GM23338 (cell line): ENCODE measurements around the gene NUDT4. TPM values are rescaled to one million over a fixed set of nuclear protein-coding genes. Genes with fewer than 3 reads are reported as not detected.
"Not testable (repeated sequence)": the region's sequence is repeated elsewhere in the genome, so short reads cannot be mapped to it uniquely, and the experiment has no call there.

Experiments used
- ATAC-seq: fragments of 200-7000 bp; cut with Tn5 transposase; 3 replicates; pipeline ENCODE4 v1.9.1; 2020
- DNase-seq: peaks from one replicate; pipeline ENCODE4 v3.0.0-alpha.2; 2015; ENCODE audit warnings: low spot score
- H2AFZ ChIP-seq: fragments of 200-600 bp; sonication (generic); 2 replicates; pipeline ENCODE4 v1.8.0; 2016; ENCODE audit warnings: antibody characterized with exemption, mild to moderate bottlenecking, moderate library complexity
- H3F3A ChIP-seq: fragments of 200-600 bp; sonication (generic); replicated peaks from 2 replicates; pipeline ENCODE4 v1.8.0; 2017; ENCODE audit warnings: antibody characterized with exemption, mixed run types, low read depth
- H3K27ac ChIP-seq: fragments of 200-600 bp; sonication (generic); 2 replicates; pipeline ENCODE4 v1.6.1; 2016; ENCODE audit warnings: low read depth
- H3K27me3 ChIP-seq: fragments of 200-600 bp; sonication (generic); 2 replicates; pipeline ENCODE4 v1.8.0; 2016; ENCODE audit warnings: mild to moderate bottlenecking, mixed run types, moderate library complexity; ENCODE audit not compliant: insufficient read depth
- H3K36me3 ChIP-seq: fragments of 200-600 bp; sonication (generic); 2 replicates; pipeline ENCODE4 v1.8.0; 2016; ENCODE audit warnings: mild to moderate bottlenecking; ENCODE audit not compliant: insufficient read depth
- H3K4me1 ChIP-seq: fragments of 200-600 bp; sonication (generic); 2 replicates; pipeline ENCODE4 v1.8.0; 2016; ENCODE audit warnings: mild to moderate bottlenecking, moderate library complexity; ENCODE audit not compliant: insufficient read depth
- H3K4me2 ChIP-seq: fragments of 200-600 bp; sonication (generic); 2 replicates; pipeline ENCODE4 v1.7.1; 2017; ENCODE audit warnings: mixed run types
- H3K4me3 ChIP-seq: fragments of 200-600 bp; sonication (generic); 2 replicates; pipeline ENCODE4 v1.6.1; 2016; ENCODE audit warnings: mixed run types
- H3K79me2 ChIP-seq: fragments of 200-600 bp; sonication (generic); replicated peaks from 2 replicates; pipeline ENCODE4 v1.8.0; 2017; ENCODE audit warnings: mild to moderate bottlenecking; ENCODE audit not compliant: insufficient read depth
- H3K9me2 ChIP-seq: fragments of 200-600 bp; sonication (generic); 2 replicates; pipeline ENCODE4 v1.8.0; 2017; ENCODE audit not compliant: insufficient read depth
- H4K20me1 ChIP-seq: fragments of 200-600 bp; sonication (generic); replicated peaks from 2 replicates; pipeline ENCODE4 v1.8.0; 2017; ENCODE audit warnings: mild to moderate bottlenecking; ENCODE audit not compliant: insufficient read depth
- H3K27ac Mint-ChIP-seq: 2 replicates; pipeline ENCODE4 v1.8.0; 2020; ENCODE audit warnings: inconsistent platforms, mild to moderate bottlenecking, moderate library complexity, mixed read lengths
- H3K27me3 Mint-ChIP-seq: 3 replicates; pipeline ENCODE4 v1.8.0; 2022; ENCODE audit warnings: low read depth, mild to moderate bottlenecking, moderate library complexity, mixed read lengths, inconsistent platforms; ENCODE audit not compliant: insufficient read depth, poor library complexity
- H3K36me3 Mint-ChIP-seq: 3 replicates; pipeline ENCODE4 v1.8.0; 2021; ENCODE audit warnings: low read depth, mild to moderate bottlenecking, inconsistent platforms, moderate library complexity, mixed read lengths
- H3K4me1 Mint-ChIP-seq: 3 replicates; pipeline ENCODE4 v1.8.0; 2020; ENCODE audit warnings: mild to moderate bottlenecking, inconsistent platforms, mixed read lengths
- H3K4me3 Mint-ChIP-seq: 3 replicates; pipeline ENCODE4 v1.8.0; 2021; ENCODE audit warnings: moderate library complexity, mild to moderate bottlenecking, inconsistent platforms, mixed read lengths
- H3K9me3 Mint-ChIP-seq: 3 replicates; pipeline ENCODE4 v1.8.0; 2020; ENCODE audit warnings: moderate library complexity, mild to moderate bottlenecking, inconsistent platforms, mixed read lengths
- CREB1 ChIP-seq: fragments of 250-450 bp; sonication (Bioruptor Pico); IDR thresholded peaks from 2 replicates; pipeline ENCODE4 v1.5.0; 2020; ENCODE audit warnings: low read depth, mild to moderate bottlenecking, moderate library complexity
- EZH2phosphoT487 ChIP-seq: fragments of 200-600 bp; sonication (generic); IDR thresholded peaks from one replicate; pipeline ENCODE4 v1.8.1; 2018; ENCODE audit warnings: antibody characterized with exemption; ENCODE audit not compliant: unreplicated experiment
- JUNB ChIP-seq: IDR thresholded peaks from one replicate; pipeline ENCODE4 v1.6.1; 2016; ENCODE audit warnings: antibody characterized with exemption; ENCODE audit not compliant: unreplicated experiment
- NANOG ChIP-seq: IDR thresholded peaks from 2 replicates; pipeline ENCODE4 v1.6.1; 2016; ENCODE audit warnings: antibody characterized with exemption, borderline replicate concordance
- POLR2AphosphoS5 ChIP-seq: IDR thresholded peaks from 2 replicates; pipeline ENCODE4 v1.6.1; 2016; ENCODE audit warnings: antibody characterized with exemption, low read depth
- STAT1 ChIP-seq: IDR thresholded peaks from one replicate; pipeline ENCODE4 v1.6.1; 2016; ENCODE audit warnings: antibody characterized with exemption; ENCODE audit not compliant: unreplicated experiment
- ZNF114 ChIP-seq: fragments of 250-450 bp; sonication (Bioruptor Pico); IDR thresholded peaks from 2 replicates; pipeline ENCODE4 v1.5.0; 2020; ENCODE audit warnings: mild to moderate bottlenecking, moderate library complexity
- ZNF331 ChIP-seq: fragments of 250-450 bp; sonication (Bioruptor Pico); IDR thresholded peaks from 2 replicates; pipeline ENCODE4 v1.5.0; 2020; ENCODE audit warnings: low read depth, mild to moderate bottlenecking, moderate library complexity
- polyA plus RNA-seq: library from polyadenylated mRNA; unstranded; fragments of >200 nt; fragmentation: Nextera tagmentation; extraction: Ambion mirVana; gene quantifications from 2 replicates; pipeline ENCODE4 v1.2.1, GENCODE V29; 2016
- total RNA-seq: library from RNA; depleted of rRNA; stranded (reverse); fragments of >200 nt; shearing (Covaris generic); gene quantifications from 2 replicates; pipeline ENCODE4 v1.2.3, GENCODE V29; 2014
- TF ChIP-seq, protein P1 (sequence below): IDR thresholded peaks from one replicate; pipeline ENCODE4 v1.6.1; 2018; ENCODE audit warnings: antibody characterized with exemption; ENCODE audit not compliant: unreplicated experiment
- TF ChIP-seq, protein P2 (sequence below): IDR thresholded peaks from 2 replicates; pipeline ENCODE4 v1.6.1; 2016; ENCODE audit warnings: antibody characterized with exemption

The NUDT4 gene
- total and polyA plus RNA-seq, 2 experiments from 2014 or later = 32.3 to 67.2 TPM

DNA sequence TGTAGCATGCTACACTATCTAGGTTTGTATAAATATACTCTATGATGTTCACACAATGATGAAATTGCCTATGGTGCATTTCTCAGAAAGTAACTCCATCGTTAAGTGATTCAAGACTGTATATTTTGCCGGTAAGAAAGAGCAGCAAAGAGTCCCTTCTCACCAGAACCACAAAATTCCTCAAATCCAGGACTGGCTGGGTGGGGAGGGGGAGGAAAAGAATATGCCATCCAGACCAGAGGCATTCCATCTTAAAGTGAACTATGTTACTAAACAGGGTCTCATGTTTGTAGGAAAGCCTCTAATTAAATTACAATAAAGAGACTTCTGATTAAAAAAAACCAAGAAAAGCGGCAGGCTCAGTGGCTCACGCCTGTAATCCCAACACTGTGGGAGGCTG, 52.6 kb downstream of the NUDT4 start (continued):
- TF ChIP-seq CREB1 = no peak
- TF ChIP-seq, protein P1, sequence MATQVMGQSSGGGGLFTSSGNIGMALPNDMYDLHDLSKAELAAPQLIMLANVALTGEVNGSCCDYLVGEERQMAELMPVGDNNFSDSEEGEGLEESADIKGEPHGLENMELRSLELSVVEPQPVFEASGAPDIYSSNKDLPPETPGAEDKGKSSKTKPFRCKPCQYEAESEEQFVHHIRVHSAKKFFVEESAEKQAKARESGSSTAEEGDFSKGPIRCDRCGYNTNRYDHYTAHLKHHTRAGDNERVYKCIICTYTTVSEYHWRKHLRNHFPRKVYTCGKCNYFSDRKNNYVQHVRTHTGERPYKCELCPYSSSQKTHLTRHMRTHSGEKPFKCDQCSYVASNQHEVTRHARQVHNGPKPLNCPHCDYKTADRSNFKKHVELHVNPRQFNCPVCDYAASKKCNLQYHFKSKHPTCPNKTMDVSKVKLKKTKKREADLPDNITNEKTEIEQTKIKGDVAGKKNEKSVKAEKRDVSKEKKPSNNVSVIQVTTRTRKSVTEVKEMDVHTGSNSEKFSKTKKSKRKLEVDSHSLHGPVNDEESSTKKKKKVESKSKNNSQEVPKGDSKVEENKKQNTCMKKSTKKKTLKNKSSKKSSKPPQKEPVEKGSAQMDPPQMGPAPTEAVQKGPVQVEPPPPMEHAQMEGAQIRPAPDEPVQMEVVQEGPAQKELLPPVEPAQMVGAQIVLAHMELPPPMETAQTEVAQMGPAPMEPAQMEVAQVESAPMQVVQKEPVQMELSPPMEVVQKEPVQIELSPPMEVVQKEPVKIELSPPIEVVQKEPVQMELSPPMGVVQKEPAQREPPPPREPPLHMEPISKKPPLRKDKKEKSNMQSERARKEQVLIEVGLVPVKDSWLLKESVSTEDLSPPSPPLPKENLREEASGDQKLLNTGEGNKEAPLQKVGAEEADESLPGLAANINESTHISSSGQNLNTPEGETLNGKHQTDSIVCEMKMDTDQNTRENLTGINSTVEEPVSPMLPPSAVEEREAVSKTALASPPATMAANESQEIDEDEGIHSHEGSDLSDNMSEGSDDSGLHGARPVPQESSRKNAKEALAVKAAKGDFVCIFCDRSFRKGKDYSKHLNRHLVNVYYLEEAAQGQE = no peak

GRCh38 chr12:93432031-93432430, 54.3 kb downstream of the NUDT4 start:
- H3K36me3 ChIP-seq, H3K27me3 ChIP-seq, H3K27me3 Mint-ChIP-seq, H3K9me3 Mint-ChIP-seq, H3F3A ChIP-seq, ATAC-seq, H3K4me1 ChIP-seq, H3K9me2 ChIP-seq, H3K4me3 ChIP-seq, DNase-seq, H2AFZ ChIP-seq, H3K36me3 Mint-ChIP-seq, H3K4me3 Mint-ChIP-seq, H3K4me2 ChIP-seq, H3K27ac Mint-ChIP-seq, H3K27ac ChIP-seq: not testable (repeated sequence)
- Histone ChIP-seq H3K79me2 (peaks cover 100% of the 10 kb centered on the region), H4K20me1 (peaks cover 97% of the 10 kb centered on the region)
- H3K4me1 Mint-ChIP-seq = peaks cover 27% of the 10 kb centered on the region

DNA sequence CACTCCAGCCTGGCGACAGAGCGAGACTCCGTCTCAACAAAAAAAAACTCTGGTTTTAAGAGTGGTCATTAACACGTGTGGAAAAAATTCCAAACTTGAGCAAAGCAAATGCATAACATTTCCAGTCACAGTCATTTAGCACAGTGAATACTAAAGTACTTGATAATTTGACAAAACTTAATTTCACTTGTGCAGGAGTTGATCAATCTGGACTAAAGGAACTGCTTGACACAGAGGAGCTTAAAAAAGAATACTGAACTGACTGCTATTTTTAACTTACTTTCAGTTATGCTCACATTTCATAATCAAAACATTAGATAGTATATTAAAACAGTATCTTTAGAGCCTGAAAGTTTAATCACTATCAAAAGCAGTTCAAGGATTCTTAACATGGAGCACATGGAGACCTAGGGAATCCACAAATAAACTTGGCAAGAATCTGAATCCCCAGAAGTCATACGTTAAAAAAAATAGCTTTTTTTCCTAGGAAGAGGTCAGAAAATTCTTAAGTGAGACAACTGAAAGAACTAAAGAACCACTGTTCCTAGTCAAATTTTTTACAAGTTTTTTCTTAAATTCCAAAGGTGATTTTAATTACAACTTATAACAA, 56.6 kb downstream of the NUDT4 start:
- Histone ChIP-seq H3K9me2 (no peaks in the 10 kb centered on the region), H2AFZ (no peak overlapping the region), H3K79me2 (peaks cover 100% of the 10 kb centered on the region), H3K4me1 (peaks cover 27% of the 10 kb centered on the region), H3K4me2 (no peak overlapping the region), H3F3A (no peaks in the 10 kb centered on the region), H3K27ac (no peak overlapping the region), H3K27me3 (no peaks in the 10 kb centered on the region), H3K36me3 (no peaks in the 10 kb centered on the region), H3K4me3 (no peak overlapping the region), H4K20me1 (peaks cover 99% of the 10 kb centered on the region)
- ATAC-seq (no peak), DNase-seq (no peak)
- Mint-ChIP-seq H3K4me3 (no peak overlapping the region), H3K27ac (no peak overlapping the region), H3K9me3 (no peaks in the 10 kb centered on the region), H3K4me1 (peaks cover 43% of the 10 kb centered on the region), H3K36me3 (peaks cover 2% of the 10 kb centered on the region; the same call in 1 of the 3 replicates), H3K27me3 (peaks cover 2% of the 10 kb centered on the region)
- TF ChIP-seq, protein P1 = no peak
- no peak for TF ChIP-seq EZH2phosphoT487
- TF ChIP-seq STAT1 = no peak
- no peak for TF ChIP-seq ZNF114
- TF ChIP-seq CREB1 = no peak
- no peak for TF ChIP-seq JUNB
- TF ChIP-seq, protein P2, sequence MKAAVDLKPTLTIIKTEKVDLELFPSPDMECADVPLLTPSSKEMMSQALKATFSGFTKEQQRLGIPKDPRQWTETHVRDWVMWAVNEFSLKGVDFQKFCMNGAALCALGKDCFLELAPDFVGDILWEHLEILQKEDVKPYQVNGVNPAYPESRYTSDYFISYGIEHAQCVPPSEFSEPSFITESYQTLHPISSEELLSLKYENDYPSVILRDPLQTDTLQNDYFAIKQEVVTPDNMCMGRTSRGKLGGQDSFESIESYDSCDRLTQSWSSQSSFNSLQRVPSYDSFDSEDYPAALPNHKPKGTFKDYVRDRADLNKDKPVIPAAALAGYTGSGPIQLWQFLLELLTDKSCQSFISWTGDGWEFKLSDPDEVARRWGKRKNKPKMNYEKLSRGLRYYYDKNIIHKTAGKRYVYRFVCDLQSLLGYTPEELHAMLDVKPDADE = no peak
- no peak for TF ChIP-seq NANOG
- TF ChIP-seq ZNF331 = no peak
- no peak for TF ChIP-seq POLR2AphosphoS5
